Thoracic aorta (tissue), 2 donors: ENCODE data around the gene BMP7. TPM values are rescaled to one million over a fixed set of nuclear protein-coding genes. Genes with fewer than 3 reads are reported as not detected.
"Not testable (repeated sequence)": the region's sequence is repeated elsewhere in the genome, so short reads cannot be mapped to it uniquely, and the experiment has no call there.

ENCODE experiments used
- ATAC-seq: fragments of 150-250 bp; one replicate; pipeline ENCODE4 v1.8.0; 2017; ENCODE audit warnings: low read depth; ENCODE audit not compliant: insufficient number of reproducible peaks, low FRiP score
- DNase-seq: peaks from one replicate; pipeline ENCODE4 v3.0.0-alpha.2; 2020; ENCODE audit warnings: low spot score
- H3K27ac ChIP-seq, 2 donors: fragments of 200-600 bp; sonication (generic); 1 replicate in 1 of 2; 2 replicates in 1 of 2; pipeline ENCODE4 v1.5.1; 2016; ENCODE audit warnings: mild to moderate bottlenecking in 2 of 2, moderate library complexity in 2 of 2
- H3K27me3 ChIP-seq: fragments of 200-600 bp; sonication (generic); replicated peaks from 2 replicates; pipeline ENCODE4 v1.6.0; 2016; ENCODE audit warnings: mild to moderate bottlenecking; ENCODE audit not compliant: insufficient read depth
- H3K36me3 ChIP-seq: fragments of 200-600 bp; sonication (generic); one replicate; pipeline ENCODE4 v1.5.1; 2016
- H3K4me1 ChIP-seq, 2 donors: fragments of 200-600 bp; sonication (generic); 1 replicate in 1 of 2; 2 replicates in 1 of 2; pipeline versions ENCODE4 v1.5.1 to v1.6.0; 2016; ENCODE audit warnings: low read depth in 2 of 2, mild to moderate bottlenecking in 1 of 2; ENCODE audit not compliant: control insufficient read depth in 1 of 2
- H3K4me3 ChIP-seq: fragments of 200-600 bp; sonication (generic); 2 replicates; pipeline ENCODE4 v1.5.1; 2016; ENCODE audit warnings: mild to moderate bottlenecking
- H3K9me3 ChIP-seq: fragments of 200-600 bp; sonication (generic); 2 replicates; pipeline ENCODE4 v1.5.1; 2016
- total RNA-seq, 2 donors: library from RNA; depleted of rRNA; stranded (reverse); fragments of >200 nt; gene quantifications; one replicate each; pipeline versions ENCODE4 v1.1.0 to v1.2.3, GENCODE V29; 2016
- TF ChIP-seq, protein P1 (sequence below): fragments of 200-600 bp; sonication (generic); IDR thresholded peaks from one replicate; pipeline ENCODE4 v1.5.1; 2019; ENCODE audit warnings: antibody characterized with exemption

Gene BMP7
- total RNA-seq, 2 donors from 2014 or later = 1.5 TPM; not detected in 1

DNA sequence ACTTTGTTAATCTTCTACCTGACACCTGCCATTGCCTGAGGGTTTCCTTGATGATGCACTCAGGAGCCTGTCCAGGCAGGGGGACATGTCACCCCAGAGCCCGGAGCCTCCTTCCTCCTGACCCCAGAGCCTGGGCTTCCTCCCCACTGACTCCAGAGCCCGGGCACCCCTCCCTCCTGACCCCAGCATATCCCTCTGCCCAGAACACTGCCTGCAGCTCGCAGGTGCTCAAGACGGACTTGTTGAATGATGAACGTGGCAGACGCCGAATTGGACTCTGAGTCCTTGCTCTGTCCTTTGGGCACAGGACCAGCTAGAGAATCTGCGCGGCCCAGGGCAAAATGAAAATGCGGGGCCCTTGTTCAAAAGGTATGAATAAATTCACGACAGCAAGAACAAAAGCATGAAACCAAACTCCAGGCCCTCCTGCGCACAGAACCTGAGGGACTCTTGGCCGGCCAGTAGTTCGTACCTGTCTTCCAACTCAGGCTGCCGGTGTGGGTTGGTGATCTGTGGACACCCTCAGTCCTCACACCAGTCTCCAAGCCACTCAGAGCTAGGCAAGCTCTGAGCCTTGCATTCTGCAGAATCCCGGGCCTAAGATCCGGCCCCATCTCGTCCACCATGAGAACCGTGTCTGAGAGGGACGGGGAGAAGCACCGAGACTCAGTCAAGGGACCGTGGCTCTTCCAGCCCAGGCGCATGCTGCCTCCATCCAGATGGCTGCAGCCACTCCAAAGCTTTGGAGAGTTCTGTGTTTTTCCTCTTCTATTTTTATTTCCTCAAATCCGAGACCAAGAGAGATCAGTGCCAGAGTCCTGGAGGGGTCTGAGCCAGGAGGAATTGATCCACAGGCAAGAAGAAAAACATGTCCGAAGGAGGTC lies 104.7 kb downstream of the BMP7 start:
- no peaks in the 10 kb centered on the region for H3K36me3 ChIP-seq
- H3K9me3 ChIP-seq = no peaks in the 10 kb centered on the region
- H3K27me3 ChIP-seq = no peaks in the 10 kb centered on the region
- H3K27ac ChIP-seq = no peak overlapping the region
- no peaks in the 10 kb centered on the region for H3K4me1 ChIP-seq
- ATAC-seq (no peak), DNase-seq (no peak)
- TF ChIP-seq, protein P1, sequence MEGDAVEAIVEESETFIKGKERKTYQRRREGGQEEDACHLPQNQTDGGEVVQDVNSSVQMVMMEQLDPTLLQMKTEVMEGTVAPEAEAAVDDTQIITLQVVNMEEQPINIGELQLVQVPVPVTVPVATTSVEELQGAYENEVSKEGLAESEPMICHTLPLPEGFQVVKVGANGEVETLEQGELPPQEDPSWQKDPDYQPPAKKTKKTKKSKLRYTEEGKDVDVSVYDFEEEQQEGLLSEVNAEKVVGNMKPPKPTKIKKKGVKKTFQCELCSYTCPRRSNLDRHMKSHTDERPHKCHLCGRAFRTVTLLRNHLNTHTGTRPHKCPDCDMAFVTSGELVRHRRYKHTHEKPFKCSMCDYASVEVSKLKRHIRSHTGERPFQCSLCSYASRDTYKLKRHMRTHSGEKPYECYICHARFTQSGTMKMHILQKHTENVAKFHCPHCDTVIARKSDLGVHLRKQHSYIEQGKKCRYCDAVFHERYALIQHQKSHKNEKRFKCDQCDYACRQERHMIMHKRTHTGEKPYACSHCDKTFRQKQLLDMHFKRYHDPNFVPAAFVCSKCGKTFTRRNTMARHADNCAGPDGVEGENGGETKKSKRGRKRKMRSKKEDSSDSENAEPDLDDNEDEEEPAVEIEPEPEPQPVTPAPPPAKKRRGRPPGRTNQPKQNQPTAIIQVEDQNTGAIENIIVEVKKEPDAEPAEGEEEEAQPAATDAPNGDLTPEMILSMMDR = no peak
- H3K4me3 ChIP-seq = no peak overlapping the region

DNA sequence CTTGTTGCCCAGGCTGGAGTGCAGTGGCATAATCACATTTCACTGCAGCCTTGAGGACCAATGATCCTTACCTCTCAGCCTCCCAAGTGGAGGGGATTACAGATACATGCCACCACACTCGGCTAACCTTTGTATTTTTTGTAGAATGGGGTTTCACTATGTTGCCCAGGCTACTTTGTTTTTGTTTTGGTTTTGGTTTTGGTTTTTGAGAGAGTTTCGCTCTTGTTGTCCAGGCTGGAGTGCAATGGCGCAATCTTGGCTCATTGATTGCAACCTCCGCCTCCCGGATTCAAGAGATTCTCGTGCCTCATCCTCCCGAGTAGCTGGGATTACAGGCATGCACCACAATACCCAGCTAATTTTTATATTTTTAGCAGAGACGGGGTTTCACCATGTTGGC lies 105.5 kb downstream of the BMP7 start:
- no peak for ATAC-seq
- DNase-seq = no peak
- TF ChIP-seq, protein P1 = no peak

DNA sequence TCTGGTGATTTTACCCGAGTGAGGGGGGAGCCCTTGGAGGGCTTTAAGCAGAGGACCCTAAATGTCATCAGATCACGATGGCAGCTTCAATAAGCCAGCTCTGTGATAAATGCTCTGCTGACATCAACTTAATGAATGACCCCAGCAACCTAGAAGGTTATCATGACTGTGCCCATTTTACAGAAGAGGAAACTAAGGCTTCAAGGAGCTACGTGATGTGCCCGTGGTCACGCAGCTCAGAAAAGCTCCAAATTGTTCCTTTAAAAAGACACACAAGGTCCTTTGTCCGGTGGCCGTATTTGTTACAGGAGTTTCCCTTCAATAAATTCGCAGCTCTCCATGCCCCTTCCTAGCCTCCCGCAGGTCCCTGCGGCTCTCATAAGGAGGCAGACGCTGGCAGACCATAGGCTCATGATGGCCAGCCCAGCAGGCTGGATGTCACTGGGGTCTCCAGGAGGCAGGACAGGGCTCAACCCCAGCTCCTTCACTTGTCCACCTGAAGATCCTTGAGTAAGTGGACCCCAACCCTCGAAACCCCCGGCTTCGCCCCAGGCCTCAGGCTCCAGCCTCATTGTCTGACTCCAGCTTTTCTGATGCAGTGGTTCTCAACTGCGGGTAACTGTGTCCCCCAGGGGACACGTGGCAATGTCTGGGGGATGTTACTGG lies 106.4 kb downstream of the BMP7 start:
- TF ChIP-seq, protein P1 = no peak
- Histone ChIP-seq H3K4me1 (no peaks in the 10 kb centered on the region), H3K36me3 (no peaks in the 10 kb centered on the region), H3K9me3 (no peaks in the 10 kb centered on the region), H3K4me3 (no peak overlapping the region), H3K27me3 (no peaks in the 10 kb centered on the region), H3K27ac (no peak overlapping the region)
- no peak for ATAC-seq
- DNase-seq = no peak

More for the DNA sequence above, 105.5 kb downstream of the BMP7 start:
- Histone ChIP-seq H3K4me1 (no peaks in the 10 kb centered on the region), H3K27me3 (no peaks in the 10 kb centered on the region), H3K27ac (no peak overlapping the region), H3K36me3 (no peaks in the 10 kb centered on the region), H3K4me3 (no peak overlapping the region), H3K9me3 (no peaks in the 10 kb centered on the region)

DNA sequence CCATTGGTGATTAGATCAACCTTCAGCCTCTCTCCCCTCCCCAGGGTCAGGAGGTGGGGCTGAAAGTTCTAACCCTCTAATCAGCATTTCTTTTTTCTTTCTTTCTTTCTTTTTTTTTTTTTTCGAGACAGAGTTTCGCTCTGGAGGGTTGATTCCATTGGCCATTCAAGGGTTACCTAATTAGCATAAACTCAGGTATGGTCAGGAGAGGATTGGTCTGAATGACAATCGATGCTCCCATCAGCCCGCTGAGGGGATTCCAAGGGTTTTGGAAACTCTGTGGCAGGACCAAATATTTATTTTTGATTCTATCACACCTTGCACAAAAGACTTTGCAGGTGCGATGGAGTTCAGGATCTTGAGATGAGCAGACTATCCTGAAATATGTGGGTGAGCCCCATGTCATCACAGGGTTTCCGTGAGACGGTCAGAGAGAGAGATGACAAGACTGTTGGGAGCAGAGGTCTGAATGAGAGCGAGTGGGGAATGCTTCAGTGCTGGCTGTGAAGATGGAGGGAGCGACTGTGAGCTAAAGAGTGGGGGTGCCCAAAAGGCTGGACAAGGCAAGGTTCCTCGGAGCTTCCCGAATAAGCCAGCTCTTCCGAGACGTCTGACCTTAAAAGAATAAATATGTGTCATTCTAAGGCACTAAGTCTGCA lies 107.1 kb downstream of the BMP7 start:
- TF ChIP-seq, protein P1 = no peak
- Histone ChIP-seq H3K4me1 (no peaks in the 10 kb centered on the region), H3K4me3 (no peak overlapping the region), H3K9me3 (no peaks in the 10 kb centered on the region), H3K36me3 (no peaks in the 10 kb centered on the region), H3K27me3 (no peaks in the 10 kb centered on the region), H3K27ac (no peak overlapping the region)
- DNase-seq (no peak), ATAC-seq (no peak)

DNA sequence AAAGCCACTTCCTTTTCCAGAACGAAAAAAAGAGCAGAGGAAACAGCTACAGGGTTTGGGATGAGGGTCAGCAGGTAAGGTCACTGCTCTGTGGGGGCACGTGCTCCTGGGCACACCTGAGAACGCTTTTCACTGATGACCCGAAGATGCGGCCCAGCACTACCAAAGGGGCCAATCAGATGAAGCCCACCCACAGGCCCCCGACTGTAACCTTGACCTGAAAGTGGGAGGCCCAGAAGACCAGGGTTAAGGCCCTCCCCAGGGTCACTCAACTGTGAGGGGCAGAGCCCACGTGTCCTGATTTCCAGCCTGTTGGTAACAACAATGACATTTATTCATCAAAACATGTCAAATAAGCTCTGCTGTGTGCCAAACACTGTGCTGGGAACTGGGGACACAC lies 108.0 kb downstream of the BMP7 start:
- no peaks in the 10 kb centered on the region for H3K9me3 ChIP-seq
- H3K36me3 ChIP-seq = no peaks in the 10 kb centered on the region
- H3K27me3 ChIP-seq = no peaks in the 10 kb centered on the region
- no peak overlapping the region for H3K27ac ChIP-seq
- DNase-seq (no peak), ATAC-seq (no peak)
- H3K4me1 ChIP-seq = no peaks in the 10 kb centered on the region
- TF ChIP-seq, protein P1 = no peak
- H3K4me3 ChIP-seq = no peak overlapping the region

DNA sequence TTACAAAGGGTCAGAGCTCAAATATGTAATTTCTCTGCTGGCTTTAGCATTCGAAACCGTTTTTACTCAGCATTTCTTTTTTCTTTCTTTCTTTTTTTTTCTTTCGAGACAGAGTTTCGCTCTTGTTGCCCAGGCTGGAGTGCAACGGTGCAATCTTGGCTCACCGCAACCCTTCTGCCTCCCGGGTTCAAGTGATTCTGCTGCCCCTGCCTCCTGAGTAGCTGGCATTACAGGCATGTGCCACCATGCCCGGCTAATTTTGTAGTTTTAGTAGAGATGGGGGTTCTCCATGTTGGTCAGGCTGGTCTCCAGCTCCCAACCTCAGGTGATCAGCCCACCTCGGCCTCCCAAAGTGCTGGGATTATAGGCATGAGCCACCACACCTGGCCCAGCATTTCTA lies 108.7 kb downstream of the BMP7 start:
- DNase-seq, H3K27me3 ChIP-seq, H3K4me1 ChIP-seq, H3K27ac ChIP-seq, H3K9me3 ChIP-seq, H3K36me3 ChIP-seq, ATAC-seq, H3K4me3 ChIP-seq: not testable (repeated sequence)
